ENCODE data around the gene ADIPOR2. TPM values are rescaled to one million over a fixed set of nuclear protein-coding genes. Genes with fewer than 3 reads are reported as not detected.

The ADIPOR2 gene
- total and polyA plus RNA-seq, 10 of the 15 experiments (the other 5 are each of a cell fraction or from before 2014, with no cell fraction given): 8.6 to 65.0 (median 38.0) TPM

DNA sequence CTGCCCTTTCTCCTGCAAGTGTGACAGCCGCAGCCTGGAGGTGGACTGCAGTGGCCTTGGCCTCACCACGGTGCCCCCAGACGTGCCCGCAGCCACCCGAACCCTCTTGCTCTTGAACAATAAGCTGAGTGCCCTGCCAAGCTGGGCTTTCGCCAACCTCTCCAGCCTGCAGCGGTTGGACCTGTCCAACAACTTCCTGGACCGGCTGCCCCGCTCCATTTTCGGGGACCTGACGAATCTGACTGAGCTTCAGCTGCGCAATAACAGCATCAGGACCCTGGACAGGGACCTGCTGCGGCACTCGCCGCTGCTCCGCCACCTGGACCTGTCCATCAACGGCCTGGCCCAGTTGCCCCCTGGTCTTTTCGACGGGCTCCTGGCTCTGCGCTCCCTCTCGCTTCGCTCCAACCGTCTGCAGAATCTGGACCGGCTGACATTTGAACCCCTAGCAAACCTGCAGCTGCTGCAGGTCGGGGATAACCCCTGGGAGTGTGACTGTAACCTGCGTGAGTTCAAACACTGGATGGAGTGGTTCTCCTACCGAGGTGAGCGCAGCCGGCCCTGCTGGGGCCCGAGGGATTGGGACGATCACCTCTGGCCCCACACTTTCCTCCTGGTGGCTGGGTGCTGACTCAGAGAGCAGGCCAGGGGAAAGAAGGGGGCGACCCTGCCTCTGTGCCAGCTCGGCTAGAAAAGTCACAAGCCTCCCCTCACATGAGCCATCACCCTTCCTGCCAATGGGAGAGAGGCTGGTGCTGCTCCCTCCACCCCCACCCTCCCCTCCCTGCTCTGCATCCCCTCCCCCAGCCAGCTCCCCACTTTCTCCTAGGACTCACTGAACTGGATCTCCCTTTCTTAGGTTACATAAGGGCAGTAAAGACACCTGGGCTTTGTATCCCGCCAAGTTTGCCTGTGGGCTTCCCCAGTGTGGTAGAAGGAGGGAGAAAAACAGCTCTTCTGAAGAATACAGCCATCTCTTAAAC, 140.4 kb downstream of the ADIPOR2 start:
- POLR2A ChIA-PET: no interaction called here
- H3K36me3 ChIP-seq (ENCODE audit: control insufficient read depth in 2 of 2, insufficient read depth in 2 of 2, low read length in 1 of 2): no peaks in the 10 kb centered on the region
- H2AFZ ChIP-seq (ENCODE audit: control insufficient read depth, low read depth, low read length): no peak overlapping the region
- TF ChIP-seq ZBTB11 (CRISPR knock-in tag; IDR thresholded peaks at IDR 0.05): no peak
- TF ChIP-seq, protein P1, sequence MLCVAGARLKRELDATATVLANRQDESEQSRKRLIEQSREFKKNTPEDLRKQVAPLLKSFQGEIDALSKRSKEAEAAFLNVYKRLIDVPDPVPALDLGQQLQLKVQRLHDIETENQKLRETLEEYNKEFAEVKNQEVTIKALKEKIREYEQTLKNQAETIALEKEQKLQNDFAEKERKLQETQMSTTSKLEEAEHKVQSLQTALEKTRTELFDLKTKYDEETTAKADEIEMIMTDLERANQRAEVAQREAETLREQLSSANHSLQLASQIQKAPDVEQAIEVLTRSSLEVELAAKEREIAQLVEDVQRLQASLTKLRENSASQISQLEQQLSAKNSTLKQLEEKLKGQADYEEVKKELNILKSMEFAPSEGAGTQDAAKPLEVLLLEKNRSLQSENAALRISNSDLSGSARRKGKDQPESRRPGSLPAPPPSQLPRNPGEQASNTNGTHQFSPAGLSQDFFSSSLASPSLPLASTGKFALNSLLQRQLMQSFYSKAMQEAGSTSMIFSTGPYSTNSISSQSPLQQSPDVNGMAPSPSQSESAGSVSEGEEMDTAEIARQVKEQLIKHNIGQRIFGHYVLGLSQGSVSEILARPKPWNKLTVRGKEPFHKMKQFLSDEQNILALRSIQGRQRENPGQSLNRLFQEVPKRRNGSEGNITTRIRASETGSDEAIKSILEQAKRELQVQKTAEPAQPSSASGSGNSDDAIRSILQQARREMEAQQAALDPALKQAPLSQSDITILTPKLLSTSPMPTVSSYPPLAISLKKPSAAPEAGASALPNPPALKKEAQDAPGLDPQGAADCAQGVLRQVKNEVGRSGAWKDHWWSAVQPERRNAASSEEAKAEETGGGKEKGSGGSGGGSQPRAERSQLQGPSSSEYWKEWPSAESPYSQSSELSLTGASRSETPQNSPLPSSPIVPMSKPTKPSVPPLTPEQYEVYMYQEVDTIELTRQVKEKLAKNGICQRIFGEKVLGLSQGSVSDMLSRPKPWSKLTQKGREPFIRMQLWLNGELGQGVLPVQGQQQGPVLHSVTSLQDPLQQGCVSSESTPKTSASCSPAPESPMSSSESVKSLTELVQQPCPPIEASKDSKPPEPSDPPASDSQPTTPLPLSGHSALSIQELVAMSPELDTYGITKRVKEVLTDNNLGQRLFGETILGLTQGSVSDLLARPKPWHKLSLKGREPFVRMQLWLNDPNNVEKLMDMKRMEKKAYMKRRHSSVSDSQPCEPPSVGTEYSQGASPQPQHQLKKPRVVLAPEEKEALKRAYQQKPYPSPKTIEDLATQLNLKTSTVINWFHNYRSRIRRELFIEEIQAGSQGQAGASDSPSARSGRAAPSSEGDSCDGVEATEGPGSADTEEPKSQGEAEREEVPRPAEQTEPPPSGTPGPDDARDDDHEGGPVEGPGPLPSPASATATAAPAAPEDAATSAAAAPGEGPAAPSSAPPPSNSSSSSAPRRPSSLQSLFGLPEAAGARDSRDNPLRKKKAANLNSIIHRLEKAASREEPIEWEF (IDR thresholded peaks at IDR 0.05; ENCODE audit: insufficient replicate concordance, low read depth, low read length): no peak
- no peak for TF ChIP-seq FOXM1 (IDR thresholded peaks at IDR 0.05; ENCODE audit: low read depth, low read length)
- no peak for TF ChIP-seq FOXK2 (IDR thresholded peaks at IDR 0.05)
- TF ChIP-seq CREM (IDR thresholded peaks at IDR 0.05; ENCODE audit: low read depth): no peak
- TF ChIP-seq, protein P2, sequence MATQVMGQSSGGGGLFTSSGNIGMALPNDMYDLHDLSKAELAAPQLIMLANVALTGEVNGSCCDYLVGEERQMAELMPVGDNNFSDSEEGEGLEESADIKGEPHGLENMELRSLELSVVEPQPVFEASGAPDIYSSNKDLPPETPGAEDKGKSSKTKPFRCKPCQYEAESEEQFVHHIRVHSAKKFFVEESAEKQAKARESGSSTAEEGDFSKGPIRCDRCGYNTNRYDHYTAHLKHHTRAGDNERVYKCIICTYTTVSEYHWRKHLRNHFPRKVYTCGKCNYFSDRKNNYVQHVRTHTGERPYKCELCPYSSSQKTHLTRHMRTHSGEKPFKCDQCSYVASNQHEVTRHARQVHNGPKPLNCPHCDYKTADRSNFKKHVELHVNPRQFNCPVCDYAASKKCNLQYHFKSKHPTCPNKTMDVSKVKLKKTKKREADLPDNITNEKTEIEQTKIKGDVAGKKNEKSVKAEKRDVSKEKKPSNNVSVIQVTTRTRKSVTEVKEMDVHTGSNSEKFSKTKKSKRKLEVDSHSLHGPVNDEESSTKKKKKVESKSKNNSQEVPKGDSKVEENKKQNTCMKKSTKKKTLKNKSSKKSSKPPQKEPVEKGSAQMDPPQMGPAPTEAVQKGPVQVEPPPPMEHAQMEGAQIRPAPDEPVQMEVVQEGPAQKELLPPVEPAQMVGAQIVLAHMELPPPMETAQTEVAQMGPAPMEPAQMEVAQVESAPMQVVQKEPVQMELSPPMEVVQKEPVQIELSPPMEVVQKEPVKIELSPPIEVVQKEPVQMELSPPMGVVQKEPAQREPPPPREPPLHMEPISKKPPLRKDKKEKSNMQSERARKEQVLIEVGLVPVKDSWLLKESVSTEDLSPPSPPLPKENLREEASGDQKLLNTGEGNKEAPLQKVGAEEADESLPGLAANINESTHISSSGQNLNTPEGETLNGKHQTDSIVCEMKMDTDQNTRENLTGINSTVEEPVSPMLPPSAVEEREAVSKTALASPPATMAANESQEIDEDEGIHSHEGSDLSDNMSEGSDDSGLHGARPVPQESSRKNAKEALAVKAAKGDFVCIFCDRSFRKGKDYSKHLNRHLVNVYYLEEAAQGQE (IDR thresholded peaks at IDR 0.05; ENCODE audit: low read depth, low read length): peak; percentile 88
- TF ChIP-seq DPF2 (IDR thresholded peaks at IDR 0.05): no peak
- TF ChIP-seq PBX3 (IDR thresholded peaks at IDR 0.05; ENCODE audit: insufficient replicate concordance, low read depth, low read length): peak; percentile 56

More for the DNA sequence above, 140.4 kb downstream of the ADIPOR2 start:
- Histone ChIP-seq H3K27ac (ENCODE audit: control insufficient read depth, insufficient read depth) (no peak overlapping the region), H3K4me2 (ENCODE audit: control insufficient read depth, insufficient read depth) (no peak overlapping the region), H3K9ac (ENCODE audit: control insufficient read depth, insufficient read depth, low read length) (no peak overlapping the region), H3K4me3 (no peak overlapping the region), H3K27me3 (replicated peaks in 1 of 2; ENCODE audit: control insufficient read depth in 2 of 2, insufficient read depth in 2 of 2, low read length in 1 of 2) (peaks cover 2 to 4% of the 10 kb centered on the region in 2 experiments; a peak in 3 of 4 replicates), H4K20me1 (ENCODE audit: control insufficient read depth, insufficient read depth) (no peaks in the 10 kb centered on the region), H3K79me2 (ENCODE audit: control insufficient read depth, insufficient read depth, low read length) (no peaks in the 10 kb centered on the region), H3K4me1 (ENCODE audit: control insufficient read depth, insufficient read depth, low read length) (no peaks in the 10 kb centered on the region), H3K9me3 (replicated peaks; ENCODE audit: control insufficient read depth, insufficient read depth, low read length) (no peaks in the 10 kb centered on the region)
- intact Hi-C loops (cut with micrococcal nuclease; ENCODE audit: unreplicated experiment): no loop called here
- no peak for FAIRE-seq
- peak; percentile 59 for ATAC-seq
- no TSS peak for BruUV-seq (replicated peaks)
- 36% methylated on average over 33 of the region's 34 CpGs for WGBS (ENCODE audit: insufficient coverage, insufficient replicate concordance, low lambda C conversion rate, missing lambda C conversion rate)
- in situ Hi-C loops (cut with MboI): no loop called here
- SMC1A ChIA-PET (ENCODE audit: uncharacterized antibody, unreplicated experiment): interaction anchor here (1.1 kb wide), 1 partner anchor 203 kb away, joined by 3 read pairs; no protein-coding TSS in a partner anchor
- CTCF ChIA-PET: interaction anchor here (1.4 kb wide), 1 partner anchor 109 kb away, joined by 6 read pairs; no protein-coding TSS in a partner anchor
- RAD21 ChIA-PET (ENCODE audit: unreplicated experiment): no interaction called here
- no peak for DNase-seq (ENCODE audit: low read depth, low spot score)

All from GM12878 (cell line).